Esophagus squamous epithelium (tissue), 4 donors: ENCODE measurements around the gene OR52K2.

ENCODE experiments used
- CTCF ChIP-seq, 6 experiments: fragments of 450-650 bp in 4 of 6; fragments of 200-600 bp in 2 of 6; sonication (generic) in 2 of 6; IDR thresholded peaks; one replicate each; pipeline ENCODE4 v1.5.1; 2016 to 2019; ENCODE audit warnings: antibody characterized with exemption in 6 of 6, mild to moderate bottlenecking in 4 of 6, moderate library complexity in 4 of 6
- POLR2A ChIP-seq, 4 donors: fragments of 450-650 bp; IDR thresholded peaks; one replicate each; pipeline ENCODE4 v1.6.1; 2017; ENCODE audit warnings: antibody characterized with exemption in 4 of 4, mild to moderate bottlenecking in 4 of 4, moderate library complexity in 3 of 4

GRCh38 chr11:4416306-4416705 lies 32.8 kb upstream of the OR52K2 start:
- no peak for TF ChIP-seq POLR2A (IDR thresholded peaks at IDR 0.05)
- TF ChIP-seq CTCF (IDR thresholded peaks at IDR 0.05) = no peak
